Ovary (tissue), 9 donors: Measurements from ENCODE around the gene USH2A. TPM values are rescaled to one million over a fixed set of nuclear protein-coding genes. Genes with fewer than 3 reads are reported as not detected.

Source experiments
- DNase-seq, 5 donors: peaks; one replicate each; pipeline ENCODE4 v3.0.0-alpha.2; 2019 to 2020
- H3K27ac ChIP-seq, 2 donors: fragments of 200-600 bp; one replicate each; pipeline versions ENCODE4 v1.5.1 to v1.8.0; 2019 to 2022
- H3K27me3 ChIP-seq: fragments of 200-600 bp; one replicate; pipeline ENCODE4 v1.8.0; 2022
- H3K36me3 ChIP-seq: fragments of 200-600 bp; sonication (generic); one replicate; pipeline ENCODE4 v1.5.1; 2019
- H3K4me1 ChIP-seq: one replicate; pipeline ENCODE4 v1.8.1; 2013; ENCODE audit warnings: mild to moderate bottlenecking, moderate library complexity; ENCODE audit not compliant: insufficient read depth
- H3K4me3 ChIP-seq: fragments of 200-600 bp; sonication (generic); one replicate; pipeline ENCODE4 v1.5.1; 2017
- H3K9me3 ChIP-seq, 2 donors: fragments of 200-600 bp in 1 of 2; sonication (generic) in 1 of 2; one replicate each; pipeline versions ENCODE4 v1.5.1 to v1.8.1; 2013 to 2019; ENCODE audit warnings: mild to moderate bottlenecking in 1 of 2, moderate library complexity in 1 of 2
- CTCF ChIP-seq, 3 donors: fragments of 450-650 bp in 2 of 3; fragments of 200-600 bp in 1 of 3; IDR thresholded peaks; one replicate each; pipeline versions ENCODE4 v1.5.1 to v1.8.0; 2016 to 2022; ENCODE audit warnings: antibody characterized with exemption in 3 of 3, mild to moderate bottlenecking in 1 of 3
- EP300 ChIP-seq: sonication (generic); formaldehyde crosslinking; IDR thresholded peaks from one replicate; pipeline ENCODE4 v1.6.1; 2017; ENCODE audit warnings: antibody characterized with exemption
- POLR2A ChIP-seq: fragments of 450-650 bp; IDR thresholded peaks from one replicate; pipeline ENCODE4 v1.6.1; 2017; ENCODE audit warnings: antibody characterized with exemption, mild to moderate bottlenecking, moderate library complexity
- WGBS, 3 donors: extraction: QIAGEN DNeasy Blood & Tissue Kit in 1 of 3; methylation state at CpG; one replicate each; pipeline versions ENCODE4 v1.1.5 to v1.1.7; 2013 to 2017; 5-methylcytosine and 5-hydroxymethylcytosine counted together
- intact Hi-C, 4 donors: fragments of 100-400 bp; cut with DNase I; formaldehyde crosslinking; loops; one replicate each; pipeline versions ENCODE4 v1.11.0 to v1.15.1; 2022 to 2023
- polyA plus RNA-seq, 2 donors: library from polyadenylated mRNA; stranded (reverse); fragments of 200-250 nt in 1 of 2; fragments of 350-450 nt in 1 of 2; fragmentation: Illumina TruSeq in 1 of 2; extraction: RNeasy Lipid Tissue Mini Kit (QIAGEN cat#74804) in 1 of 2; gene quantifications; one replicate each; pipeline ENCODE4 v1.2.3, GENCODE V29; 2013 to 2014
- total RNA-seq, 7 donors: library from RNA; depleted of rRNA in 2 of 7; stranded (reverse); fragments of >200 nt in 2 of 7; fragmentation: NEBNext Ultra II Directional in 3 of 7; extraction: Animal tissue kit (Norgen Biotek cat#: 25700) in 3 of 7; gene quantifications; one replicate each; pipeline versions ENCODE4 v1.1.0 to v1.2.4, GENCODE V29; 2016 to 2023
- donor health status: DM: no; HTN: no; CAD: no; lungs with moderate emphysema.
- donor health status: DM: no; HTN: no; CAD: no.
- donor health status: Bipolar disorder and iron deficiency.
- donor health status: DM: yes; HTN: yes; CAD: no.
- donor health status: DM: no; HTN: no; CAD: no.
- donor health status: DM: yes; HTN: yes; CAD: no.

The USH2A gene
- total and polyA plus RNA-seq, 9 donors = 0.01 to 0.11 TPM; not detected in 7

GRCh38 chr1:216238844-216239243, 184.4 kb downstream of the USH2A start:
- no peak for DNase-seq
- intact Hi-C loops = no loop called here
- no peak overlapping the region for H3K4me3 ChIP-seq
- H3K36me3 ChIP-seq = no peaks in the 10 kb centered on the region
- no peaks in the 10 kb centered on the region for H3K4me1 ChIP-seq
- H3K27me3 ChIP-seq = no peaks in the 10 kb centered on the region
- no peak overlapping the region for H3K27ac ChIP-seq
- H3K9me3 ChIP-seq = no peaks in the 10 kb centered on the region
- TF ChIP-seq CTCF (IDR thresholded peaks at IDR 0.05) (no peak), POLR2A (no peak), EP300 (no peak)
- 39 to 50% (median 49%) methylated on average over 1 of the region's 1 CpG for WGBS, 3 donors

DNA sequence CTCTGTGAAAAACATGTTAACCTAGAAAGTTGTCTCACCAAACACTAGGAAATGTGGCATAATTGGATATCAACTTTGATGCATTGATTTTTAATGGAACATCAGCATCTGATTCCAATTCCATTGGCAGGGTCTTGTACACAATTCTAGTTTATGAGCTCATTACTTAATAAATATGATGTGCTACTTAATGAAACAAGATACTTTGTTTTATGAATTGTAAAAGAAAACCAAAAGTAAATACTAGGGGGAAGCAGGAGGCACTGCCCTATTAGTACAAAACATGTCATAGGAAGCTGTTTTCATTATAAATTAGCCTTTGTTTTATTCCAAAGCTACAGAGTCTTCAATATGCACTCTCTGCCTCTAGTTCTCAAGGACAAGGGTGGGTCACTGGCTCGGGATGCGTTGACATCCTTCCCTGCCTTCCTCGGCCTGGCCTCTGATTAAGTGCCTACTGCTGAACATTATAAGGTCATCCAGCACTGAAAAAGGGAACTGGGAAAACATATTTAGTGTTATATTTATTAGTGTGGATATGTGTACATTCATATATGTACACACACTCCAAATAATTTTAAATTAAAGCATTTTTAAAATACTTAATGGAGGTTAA, 185.2 kb downstream of the USH2A start:
- WGBS, 3 donors = 9 to 36% (median 10%) methylated on average over 3 of the region's 3 CpGs
- Histone ChIP-seq H3K27ac (no peak overlapping the region), H3K9me3 (no peaks in the 10 kb centered on the region), H3K4me1 (no peaks in the 10 kb centered on the region), H3K36me3 (no peaks in the 10 kb centered on the region), H3K27me3 (no peaks in the 10 kb centered on the region), H3K4me3 (no peak overlapping the region)
- intact Hi-C loops = no loop called here
- TF ChIP-seq EP300 = no peak
- no peak for TF ChIP-seq POLR2A
- TF ChIP-seq CTCF (IDR thresholded peaks at IDR 0.05) = no peak
- DNase-seq = no peak

GRCh38 chr1:216224233-216224632, 199.0 kb downstream of the USH2A start:
- Histone ChIP-seq H3K4me1 (no peaks in the 10 kb centered on the region), H3K36me3 (no peaks in the 10 kb centered on the region), H3K27me3 (no peaks in the 10 kb centered on the region), H3K9me3 (no peaks in the 10 kb centered on the region), H3K27ac (no peak overlapping the region), H3K4me3 (no peak overlapping the region)
- 93 to 98% (median 95%) methylated on average over 1 of the region's 1 CpG for WGBS, 3 donors
- intact Hi-C loops = no loop called here
- no peak for TF ChIP-seq CTCF (IDR thresholded peaks at IDR 0.05)
- no peak for TF ChIP-seq POLR2A
- no peak for TF ChIP-seq EP300
- DNase-seq = no peak

DNA sequence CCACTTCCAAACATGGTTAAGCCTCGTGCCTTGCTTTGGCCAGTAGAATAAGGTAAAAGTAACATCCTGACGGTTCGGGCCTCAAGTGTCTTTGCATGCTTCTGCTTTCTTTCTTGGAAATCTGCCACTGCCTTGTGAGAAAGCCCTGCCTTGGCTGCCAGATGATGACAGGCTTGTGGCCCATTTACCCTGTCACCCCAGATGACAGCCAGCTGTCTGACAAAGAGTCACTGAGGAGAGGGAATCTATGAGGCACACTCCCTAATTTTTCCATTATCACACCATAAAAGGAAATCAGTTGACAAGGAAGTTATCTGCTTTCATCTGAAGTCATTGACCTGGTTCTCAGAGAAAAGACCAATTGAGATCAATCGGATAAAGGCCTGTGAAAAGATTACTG, 199.8 kb downstream of the USH2A start:
- TF ChIP-seq CTCF (IDR thresholded peaks at IDR 0.05) = no peak
- TF ChIP-seq POLR2A = no peak
- TF ChIP-seq EP300 = no peak
- Histone ChIP-seq H3K4me3 (no peak overlapping the region), H3K9me3 (no peaks in the 10 kb centered on the region), H3K27me3 (no peaks in the 10 kb centered on the region), H3K36me3 (no peaks in the 10 kb centered on the region), H3K27ac (no peak overlapping the region), H3K4me1 (no peaks in the 10 kb centered on the region)
- WGBS, 3 donors = 50 to 56% (median 56%) methylated on average over 4 of the region's 4 CpGs
- DNase-seq = no peak
- intact Hi-C loops = no loop called here
